ENCODE results near the gene GRHL1. TPM values are rescaled to one million over a fixed set of nuclear protein-coding genes. Genes with fewer than 3 reads are reported as not detected.

GRHL1 gene
- total RNA-seq, 1 experiment from 2014 or later, result 11.6 TPM

- Mint-ChIP-seq H3K4me3 (ENCODE audit: unreplicated experiment) (no peak overlapping the region), H3K4me1 (ENCODE audit: low read depth, unreplicated experiment) (no peaks in the 10 kb centered on the region), H3K27me3 (ENCODE audit: insufficient read depth, unreplicated experiment) (no peaks in the 10 kb centered on the region), H3K9me3 (ENCODE audit: unreplicated experiment) (no peaks in the 10 kb centered on the region), H3K36me3 (ENCODE audit: insufficient read depth, unreplicated experiment) (no peaks in the 10 kb centered on the region), H3K27ac (ENCODE audit: unreplicated experiment) (no peak overlapping the region)
- Histone ChIP-seq H3K4me3 (ENCODE audit: low read depth, low read length) (no peak overlapping the region), H3K9me3 (no peaks in the 10 kb centered on the region), H3K27me3 (replicated peaks; ENCODE audit: control insufficient read depth, insufficient read depth, low read length) (no peaks in the 10 kb centered on the region), H3K4me1 (no peaks in the 10 kb centered on the region), H3K36me3 (ENCODE audit: control insufficient read depth, insufficient read depth, low read length) (no peaks in the 10 kb centered on the region; the same call in none of the 2 replicates)
- BruUV-seq (replicated peaks), result no TSS peak
- TF ChIP-seq, protein P1, sequence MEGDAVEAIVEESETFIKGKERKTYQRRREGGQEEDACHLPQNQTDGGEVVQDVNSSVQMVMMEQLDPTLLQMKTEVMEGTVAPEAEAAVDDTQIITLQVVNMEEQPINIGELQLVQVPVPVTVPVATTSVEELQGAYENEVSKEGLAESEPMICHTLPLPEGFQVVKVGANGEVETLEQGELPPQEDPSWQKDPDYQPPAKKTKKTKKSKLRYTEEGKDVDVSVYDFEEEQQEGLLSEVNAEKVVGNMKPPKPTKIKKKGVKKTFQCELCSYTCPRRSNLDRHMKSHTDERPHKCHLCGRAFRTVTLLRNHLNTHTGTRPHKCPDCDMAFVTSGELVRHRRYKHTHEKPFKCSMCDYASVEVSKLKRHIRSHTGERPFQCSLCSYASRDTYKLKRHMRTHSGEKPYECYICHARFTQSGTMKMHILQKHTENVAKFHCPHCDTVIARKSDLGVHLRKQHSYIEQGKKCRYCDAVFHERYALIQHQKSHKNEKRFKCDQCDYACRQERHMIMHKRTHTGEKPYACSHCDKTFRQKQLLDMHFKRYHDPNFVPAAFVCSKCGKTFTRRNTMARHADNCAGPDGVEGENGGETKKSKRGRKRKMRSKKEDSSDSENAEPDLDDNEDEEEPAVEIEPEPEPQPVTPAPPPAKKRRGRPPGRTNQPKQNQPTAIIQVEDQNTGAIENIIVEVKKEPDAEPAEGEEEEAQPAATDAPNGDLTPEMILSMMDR (IDR thresholded peaks at IDR 0.05; ENCODE audit: insufficient read depth in 1 of 2, low read depth in 1 of 2, low read length in 1 of 2, severe bottlenecking in 1 of 2, unreplicated experiment in 1 of 2), result no peak
- DNase-seq, result no peak
- intact Hi-C loops (cut with micrococcal nuclease; ENCODE audit: unreplicated experiment), result no loop called here
- ChIA-PET POLR2A (no interaction called here), CTCF (no interaction called here)
These were observed 50.1 kb downstream of the GRHL1 start for GRCh38 chr2:10001586-10001985.

DNA sequence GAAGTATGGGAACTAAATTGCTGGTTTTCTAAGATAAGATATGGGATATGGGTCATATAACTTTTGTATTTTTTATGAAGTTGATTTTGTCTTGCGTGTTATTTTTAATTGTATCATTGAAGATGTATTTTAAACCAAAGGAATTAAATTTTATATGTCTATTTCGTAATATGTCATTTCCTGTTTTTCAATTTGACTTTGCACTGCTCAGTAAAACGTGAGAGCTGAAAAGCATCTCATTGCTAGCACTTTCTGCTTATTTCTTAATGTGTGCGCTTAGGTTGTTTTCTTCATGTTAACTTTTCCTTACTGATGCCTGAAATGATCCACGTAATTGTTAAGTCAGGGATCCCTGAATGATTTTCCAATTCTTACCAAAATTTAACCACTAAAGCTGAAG, 50.6 kb downstream of the GRHL1 start:
- H3K36me3 ChIP-seq (ENCODE audit: control insufficient read depth, insufficient read depth, low read length), result no peaks in the 10 kb centered on the region; the same call in 1 of the 2 replicates
- H3K4me1 ChIP-seq, result no peaks in the 10 kb centered on the region
- H3K36me3 Mint-ChIP-seq (ENCODE audit: insufficient read depth, unreplicated experiment), result no peaks in the 10 kb centered on the region
- H3K27ac Mint-ChIP-seq (ENCODE audit: unreplicated experiment), result no peak overlapping the region
- ChIA-PET POLR2A (no interaction called here), CTCF (no interaction called here)
- intact Hi-C loops (cut with micrococcal nuclease; ENCODE audit: unreplicated experiment), result no loop called here
- H3K27me3 Mint-ChIP-seq (ENCODE audit: insufficient read depth, unreplicated experiment), result no peaks in the 10 kb centered on the region
- H3K27me3 ChIP-seq (replicated peaks; ENCODE audit: control insufficient read depth, insufficient read depth, low read length), result no peaks in the 10 kb centered on the region
- no peak for DNase-seq
- no peaks in the 10 kb centered on the region for H3K9me3 Mint-ChIP-seq (ENCODE audit: unreplicated experiment)
- no peak overlapping the region for H3K4me3 ChIP-seq (ENCODE audit: low read depth, low read length)
- H3K4me1 Mint-ChIP-seq (ENCODE audit: low read depth, unreplicated experiment), result no peaks in the 10 kb centered on the region
- TF ChIP-seq, protein P1 (IDR thresholded peaks at IDR 0.05; ENCODE audit: insufficient read depth in 1 of 2, low read depth in 1 of 2, low read length in 1 of 2, severe bottlenecking in 1 of 2, unreplicated experiment in 1 of 2), result no peak
- no peaks in the 10 kb centered on the region for H3K9me3 ChIP-seq
- no peak overlapping the region for H3K4me3 Mint-ChIP-seq (ENCODE audit: unreplicated experiment)
- BruUV-seq (replicated peaks), result no TSS peak

- ChIA-PET CTCF (no interaction called here), POLR2A (no interaction called here)
- H3K4me3 Mint-ChIP-seq (ENCODE audit: unreplicated experiment), result no peak overlapping the region
- Histone ChIP-seq H3K9me3 (no peaks in the 10 kb centered on the region), H3K27me3 (replicated peaks; ENCODE audit: control insufficient read depth, insufficient read depth, low read length) (no peaks in the 10 kb centered on the region), H3K4me1 (no peaks in the 10 kb centered on the region), H3K36me3 (ENCODE audit: control insufficient read depth, insufficient read depth, low read length) (no peaks in the 10 kb centered on the region; the same call in 1 of the 2 replicates), H3K4me3 (ENCODE audit: low read depth, low read length) (no peak overlapping the region)
- H3K4me1 Mint-ChIP-seq (ENCODE audit: low read depth, unreplicated experiment), result no peaks in the 10 kb centered on the region
- intact Hi-C loops (cut with micrococcal nuclease; ENCODE audit: unreplicated experiment), result no loop called here
- H3K9me3 Mint-ChIP-seq (ENCODE audit: unreplicated experiment), result no peaks in the 10 kb centered on the region
- BruUV-seq (replicated peaks), result no TSS peak
- TF ChIP-seq, protein P1 (IDR thresholded peaks at IDR 0.05; ENCODE audit: insufficient read depth in 1 of 2, low read depth in 1 of 2, low read length in 1 of 2, severe bottlenecking in 1 of 2, unreplicated experiment in 1 of 2), result no peak
- no peak overlapping the region for H3K27ac Mint-ChIP-seq (ENCODE audit: unreplicated experiment)
- H3K27me3 Mint-ChIP-seq (ENCODE audit: insufficient read depth, unreplicated experiment), result no peaks in the 10 kb centered on the region
- DNase-seq, result no peak
- no peaks in the 10 kb centered on the region for H3K36me3 Mint-ChIP-seq (ENCODE audit: insufficient read depth, unreplicated experiment)
These were observed 51.2 kb downstream of the GRHL1 start for GRCh38 chr2:10002681-10003080.

Data from Caco-2 (cell line).